OCI-LY1 (cell line): ENCODE results near the gene ARPIN.

Experiments used
- CTCF ChIP-seq: fragments of 200-600 bp; sonication (generic), shearing (Covaris generic); IDR thresholded peaks from 2 replicates; pipeline ENCODE4 v1.5.1; 2017; ENCODE audit warnings: mild to moderate bottlenecking, antibody characterized with exemption, low read length, moderate library complexity, mixed read lengths
- EZH2 ChIP-seq: fragments of 200-600 bp; sonication (generic), shearing (Covaris generic); IDR thresholded peaks from 2 replicates; pipeline ENCODE4 v1.8.0; 2017; ENCODE audit warnings: borderline replicate concordance, mixed run types, mild to moderate bottlenecking, antibody characterized with exemption, low read length, moderate library complexity, mixed read lengths

GRCh38 chr15:89948796-89949195, 36.0 kb upstream of the ARPIN start:
- TF ChIP-seq EZH2: no peak
- TF ChIP-seq CTCF: no peak
